Measurements from ENCODE around the gene CYTH1. TPM values are rescaled to one million over a fixed set of nuclear protein-coding genes. Genes with fewer than 3 reads are reported as not detected.

Gene CYTH1
- total and polyA plus RNA-seq, 4 donors = 15.4 to 32.1 (median 20.6) TPM

GRCh38 chr17:78739331-78739931 is 42.6 kb downstream of the CYTH1 start:
- H3K9ac ChIP-seq (ENCODE audit: low read depth in 1 of 2, low read length in 2 of 2) = no peak overlapping the region
- peaks cover 3 to 35% (median 20%) of the 10 kb centered on the region in 4 donors for H3K4me1 ChIP-seq (ENCODE audit: control insufficient read depth in 4 of 4, insufficient read depth in 4 of 4, low read length in 3 of 4)
- DNase-seq (ENCODE audit: low spot score) = no peak
- H3K9me3 ChIP-seq (ENCODE audit: control insufficient read depth in 4 of 4, low read length in 3 of 4) = no peaks in the 10 kb centered on the region
- peaks cover 0 to 5% (median 0%) of the 10 kb centered on the region in 4 donors for H3K36me3 ChIP-seq (ENCODE audit: control insufficient read depth in 4 of 4, insufficient read depth in 3 of 4, low read depth in 1 of 4, low read length in 3 of 4)
- TF ChIP-seq REST (IDR thresholded peaks at IDR 0.05) (no peak), HNF4G (IDR thresholded peaks at IDR 0.05) (no peak), RXRA (IDR thresholded peaks at IDR 0.05) (no peak), JUND (IDR thresholded peaks at IDR 0.05) (no peak), HNF4A (conservative IDR thresholded peaks at IDR 0.05) (peak in 1 of 2 donors; percentile 12), MAX (IDR thresholded peaks at IDR 0.05) (no peak), FOXA2 (IDR thresholded peaks at IDR 0.05) (no peak), TAF1 (conservative IDR thresholded peaks at IDR 0.05) (no peak)
- H3K4me3 ChIP-seq (ENCODE audit: low read depth in 1 of 3, low read length in 3 of 3) = no peak overlapping the region
- no peaks in the 10 kb centered on the region for H3K27me3 ChIP-seq (ENCODE audit: control insufficient read depth in 4 of 4, insufficient read depth in 4 of 4, low read length in 3 of 4)
- WGBS = 62% methylated on average over 9 of the region's 9 CpGs
- no peak overlapping the region for H3K27ac ChIP-seq (ENCODE audit: low read depth in 1 of 2, low read length in 2 of 2)

- Histone ChIP-seq H3K9me3 (ENCODE audit: control insufficient read depth in 4 of 4, low read length in 3 of 4) (no peaks in the 10 kb centered on the region), H3K27me3 (ENCODE audit: control insufficient read depth in 4 of 4, insufficient read depth in 4 of 4, low read length in 3 of 4) (no peaks in the 10 kb centered on the region), H3K27ac (ENCODE audit: low read depth in 1 of 2, low read length in 2 of 2) (no peak overlapping the region), H3K4me3 (ENCODE audit: low read depth in 1 of 3, low read length in 3 of 3) (no peak overlapping the region), H3K36me3 (ENCODE audit: control insufficient read depth in 4 of 4, insufficient read depth in 3 of 4, low read depth in 1 of 4, low read length in 3 of 4) (peaks cover 0 to 1% (median 0%) of the 10 kb centered on the region in 4 donors), H3K4me1 (ENCODE audit: control insufficient read depth in 4 of 4, insufficient read depth in 4 of 4, low read length in 3 of 4) (peaks cover 3 to 36% (median 21%) of the 10 kb centered on the region in 4 donors), H3K9ac (ENCODE audit: low read depth in 1 of 2, low read length in 2 of 2) (no peak overlapping the region)
- TF ChIP-seq FOXA2 (IDR thresholded peaks at IDR 0.05) (no peak), NR2F2 (IDR thresholded peaks at IDR 0.05) (no peak), FOXA1 (IDR thresholded peaks at IDR 0.05) (no peak), TAF1 (conservative IDR thresholded peaks at IDR 0.05) (no peak), HNF4A (conservative IDR thresholded peaks at IDR 0.05) (no peak), CTCF (IDR thresholded peaks at IDR 0.05; ENCODE audit: low read depth, low read length, missing input control) (no peak), REST (IDR thresholded peaks at IDR 0.05) (no peak), RAD21 (IDR thresholded peaks at IDR 0.05) (no peak), YY1 (IDR thresholded peaks at IDR 0.05) (no peak), SP1 (IDR thresholded peaks at IDR 0.05) (no peak), MAX (IDR thresholded peaks at IDR 0.05) (no peak), EGR1 (IDR thresholded peaks at IDR 0.05; ENCODE audit: low read depth in 2 of 2) (no peak), RXRA (IDR thresholded peaks at IDR 0.05) (no peak)
- 83% methylated on average over 5 of the region's 5 CpGs for WGBS
- DNase-seq (ENCODE audit: low spot score) = no peak
These were observed 43.4 kb downstream of the CYTH1 start for GRCh38 chr17:78738698-78739097.
